HCT116 (cell line): ENCODE results near the gene ABHD12B. TPM values are rescaled to one million over a fixed set of nuclear protein-coding genes. Genes with fewer than 3 reads are reported as not detected.

Experiments used
- ATAC-seq: fragments of 200-7000 bp; cut with Tn5 transposase; 2 replicates; pipeline ENCODE4 v1.9.1; 2020; ENCODE audit warnings: mild to moderate bottlenecking, moderate library complexity
- BruUV-seq: library from RNA; stranded (reverse); fragments of 400-500 nt; replicated peaks from 2 replicates; lab custom pipeline; 2021; lab: Mats Ljungman, UMichigan
- CTCF ChIA-PET: fragments of 300-600 bp; sonication (Branson Sonifier 250); formaldehyde crosslinking; loops from one replicate; lab custom pipeline; 2021; ENCODE audit warnings: antibody characterized with exemption; lab: Charles Lee
- POLR2A ChIA-PET: fragments of 300-600, 350-600 bp; sonication (Branson Sonifier 250); formaldehyde crosslinking; loops from one replicate; lab custom pipeline; 2021; ENCODE audit warnings: antibody characterized with exemption; lab: Charles Lee
- RAD21 ChIA-PET, 2 experiments: fragments of 300-600 bp; sonication (Branson Sonifier 250); formaldehyde crosslinking; loops; one replicate each; lab custom pipeline; 2023; ENCODE audit warnings: low total read pairs in 2 of 2; ENCODE audit not compliant: uncharacterized antibody in 2 of 2, unreplicated experiment in 2 of 2, low non-redundant PET in 1 of 2; lab: Charles Lee
- DNase-seq: peaks from one replicate; pipeline ENCODE4 v3.0.0-alpha.2; 2010; ENCODE audit warnings: low read depth, low spot score
- H2AFZ ChIP-seq: fragments of 200-600 bp; shearing (Covaris generic), sonication (generic); 2 replicates; pipeline ENCODE4 v1.6.1; 2017; ENCODE audit warnings: low read depth, mixed run types, mixed read lengths, antibody characterized with exemption, low read length; ENCODE audit not compliant: poor library complexity, severe bottlenecking
- H3K27ac ChIP-seq: 2 replicates; pipeline ENCODE4 v1.5.1; 2012; ENCODE audit warnings: low read depth, low read length
- H3K27me3 ChIP-seq: fragments of 200-600 bp; sonication (generic); 2 replicates; pipeline ENCODE4 v1.6.1; 2016; ENCODE audit warnings: mixed run types, low read length, mixed read lengths; ENCODE audit not compliant: insufficient read depth
- H3K36me3 ChIP-seq, 2 experiments: fragments of 200-500 bp in 1 of 2; fragments of 200-600 bp in 1 of 2; sonication (Bioruptor generic) in 1 of 2; sonication (generic) in 1 of 2; 2 replicates each; pipeline versions ENCODE4 v1.5.1 to v1.6.1; 2014 to 2016; ENCODE audit warnings: low read length in 2 of 2, inconsistent platforms in 1 of 2, mixed read lengths in 1 of 2, mixed run types in 1 of 2; ENCODE audit not compliant: insufficient read depth in 2 of 2, control insufficient read depth in 1 of 2
- H3K4me1 ChIP-seq, 2 experiments: fragments of 200-600 bp in 1 of 2; sonication (generic) in 1 of 2; 2 replicates each; pipeline versions ENCODE4 v1.5.1 to v1.6.1; 2012 to 2017; ENCODE audit warnings: low read length in 2 of 2, inconsistent platforms in 1 of 2, mild to moderate bottlenecking in 1 of 2, mixed read lengths in 1 of 2, mixed run types in 1 of 2, moderate library complexity in 1 of 2; ENCODE audit not compliant: insufficient read depth in 2 of 2, control insufficient read depth in 1 of 2
- H3K4me2 ChIP-seq: fragments of 200-600 bp; sonication (generic); 2 replicates; pipeline ENCODE4 v1.6.1; 2017; ENCODE audit warnings: mixed run types, low read length, mixed read lengths
- H3K4me3 ChIP-seq, 2 experiments: fragments of 200-600 bp in 1 of 2; sonication (generic) in 1 of 2; replicated peaks in 1 of 2; 2 replicates each; pipeline ENCODE4 v1.5.1; 2011 to 2016; ENCODE audit warnings: low read length in 2 of 2, control low read depth in 1 of 2, low read depth in 1 of 2, mild to moderate bottlenecking in 1 of 2, mixed read lengths in 1 of 2, mixed run types in 1 of 2
- H3K79me2 ChIP-seq: fragments of 200-600 bp; sonication (generic); 2 replicates; pipeline ENCODE4 v1.6.1; 2017; ENCODE audit warnings: mild to moderate bottlenecking, mixed run types, low read length, moderate library complexity, mixed read lengths; ENCODE audit not compliant: insufficient read depth
- H3K9ac ChIP-seq: fragments of 200-600 bp; sonication (generic); 2 replicates; pipeline ENCODE4 v1.6.1; 2016; ENCODE audit warnings: low read length, mixed read lengths
- H3K9me2 ChIP-seq: fragments of 200-600 bp; sonication (generic), shearing (Covaris generic); 2 replicates; pipeline ENCODE4 v1.6.1; 2017; ENCODE audit warnings: mixed run types, mild to moderate bottlenecking, moderate library complexity; ENCODE audit not compliant: insufficient read depth
- H3K9me3 ChIP-seq, 2 experiments: fragments of 200-500 bp in 1 of 2; fragments of 200-600 bp in 1 of 2; sonication (Bioruptor generic) in 1 of 2; sonication (generic) in 1 of 2; 2 replicates each; pipeline ENCODE4 v1.6.1; 2014 to 2017; ENCODE audit warnings: low read length in 2 of 2, mixed read lengths in 2 of 2, inconsistent platforms in 1 of 2, low read depth in 1 of 2, mild to moderate bottlenecking in 1 of 2, mixed run types in 1 of 2, moderate library complexity in 1 of 2; ENCODE audit not compliant: control insufficient read depth in 1 of 2, insufficient read depth in 1 of 2
- H4K20me1 ChIP-seq: fragments of 200-600 bp; sonication (generic), shearing (Covaris generic); 2 replicates; pipeline ENCODE4 v1.6.1; 2017; ENCODE audit warnings: mixed run types, mild to moderate bottlenecking, moderate library complexity; ENCODE audit not compliant: insufficient read depth
- ATF3 ChIP-seq: IDR thresholded peaks from 2 replicates; pipeline ENCODE4 v1.6.1; 2012
- EGR1 ChIP-seq: IDR thresholded peaks from 2 replicates; pipeline ENCODE4 v1.6.1; 2012; ENCODE audit warnings: low read depth
- EZH2phosphoT487 ChIP-seq: fragments of 200-600 bp; IDR thresholded peaks from 2 replicates; pipeline ENCODE4 v1.6.1; 2018; ENCODE audit warnings: antibody characterized with exemption, borderline replicate concordance
- JUND ChIP-seq: IDR thresholded peaks from 2 replicates; pipeline ENCODE4 v1.6.1; 2012
- POLR2A ChIP-seq: IDR thresholded peaks from 2 replicates; pipeline ENCODE4 v1.7.0; 2011; ENCODE audit warnings: borderline replicate concordance; ENCODE audit not compliant: insufficient read depth, insufficient read length; ENCODE audit errors: extremely low read depth
- POLR2AphosphoS5 ChIP-seq: IDR thresholded peaks from 2 replicates; pipeline ENCODE4 v1.6.1; 2011; ENCODE audit warnings: mild to moderate bottlenecking, low read depth, low read length, moderate library complexity
- RAD21 ChIP-seq: IDR thresholded peaks from 2 replicates; pipeline ENCODE4 v1.6.1; 2012; ENCODE audit warnings: low read depth, mild to moderate bottlenecking
- SIN3A ChIP-seq: IDR thresholded peaks from 2 replicates; pipeline ENCODE4 v1.6.1; 2012; ENCODE audit warnings: low read depth
- SRF ChIP-seq: IDR thresholded peaks from 2 replicates; pipeline ENCODE4 v1.6.1; 2012; ENCODE audit warnings: low read depth
- intact Hi-C: fragments of 100-400 bp; cut with micrococcal nuclease; formaldehyde crosslinking; loops from 2 replicates; pipeline ENCODE4 v1.10.0; 2022
- total RNA-seq: library from RNA; stranded (reverse); gene quantifications from one replicate; pipeline ENCODE4 v1.2.1, GENCODE V29; 2021; ENCODE audit not compliant: unreplicated experiment
- TF ChIP-seq, protein P1 (sequence below): IDR thresholded peaks from 2 replicates; pipeline ENCODE4 v1.6.1; 2012; ENCODE audit warnings: low read depth

ABHD12B gene
- total RNA-seq, 1 experiment from 2014 or later, result 0.74 TPM

DNA sequence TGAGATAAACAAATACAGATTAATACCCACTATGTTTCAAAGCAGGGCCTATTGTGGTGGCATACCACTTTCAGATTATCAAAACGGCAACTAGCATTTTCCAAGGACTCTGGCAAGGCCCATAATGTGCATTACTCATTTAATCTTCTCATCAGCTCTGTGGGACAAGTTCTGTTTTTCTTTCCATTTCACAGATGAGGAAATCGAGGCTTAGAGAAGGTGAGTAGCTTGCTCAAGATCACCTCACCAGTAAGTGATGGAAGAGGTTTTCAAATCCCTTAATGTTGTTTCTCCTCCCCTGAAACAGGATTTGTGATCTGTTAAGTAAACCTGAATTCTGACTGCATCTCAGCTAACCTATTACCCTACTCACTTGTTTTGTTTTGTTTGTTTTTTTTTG is 76.4 kb downstream of the ABHD12B start:
- DNase-seq (no peak), ATAC-seq (no peak)
- ChIA-PET POLR2A (no interaction called here), CTCF (no interaction called here), RAD21 (no interaction called here)
- Histone ChIP-seq H3K9me2 (no peaks in the 10 kb centered on the region), H3K4me1 (peaks cover 3 to 7% of the 10 kb centered on the region in 2 experiments; a peak in 3 of 4 replicates), H3K9me3 (no peaks in the 10 kb centered on the region), H3K27ac (no peak overlapping the region), H3K36me3 (no peaks in the 10 kb centered on the region), H3K4me2 (no peak overlapping the region), H4K20me1 (no peaks in the 10 kb centered on the region), H3K27me3 (no peaks in the 10 kb centered on the region), H3K9ac (no peak overlapping the region)
- intact Hi-C loops, result no loop called here
- BruUV-seq, result no TSS peak
- no peak for TF ChIP-seq POLR2AphosphoS5
- TF ChIP-seq, all 23 proteins: peak for 0
- Histone ChIP-seq H3K4me3 (no peak overlapping the region), H3K79me2 (peaks cover 11% of the 10 kb centered on the region), H2AFZ (no peak overlapping the region)

DNA sequence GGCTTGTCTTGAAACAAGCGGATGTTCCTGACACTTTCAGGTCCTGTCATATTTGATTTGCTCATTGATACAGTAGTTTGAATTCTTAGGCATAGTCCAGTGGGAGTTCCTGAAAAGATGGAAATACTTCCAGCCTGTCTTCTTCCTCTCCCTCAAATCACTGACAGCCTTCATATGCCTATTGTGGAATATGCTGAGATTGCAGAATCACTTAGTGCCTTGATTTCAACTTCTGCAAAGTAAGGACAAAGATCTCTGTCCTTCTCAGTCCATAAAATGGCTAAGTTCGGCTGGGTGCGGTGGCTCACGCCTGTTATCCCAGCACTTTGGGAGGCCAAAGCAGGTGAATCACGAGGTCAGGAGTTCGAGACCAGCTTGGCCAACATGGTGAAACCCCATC is 79.2 kb downstream of the ABHD12B start:
- Histone ChIP-seq H4K20me1 (no peaks in the 10 kb centered on the region), H3K79me2 (no peaks in the 10 kb centered on the region), H3K9ac (no peak overlapping the region), H3K27ac (no peak overlapping the region), H3K4me3 (no peak overlapping the region), H3K27me3 (no peaks in the 10 kb centered on the region), H3K4me2 (no peak overlapping the region), H3K4me1 (peaks cover 11 to 18% of the 10 kb centered on the region in 2 experiments), H3K9me2 (no peaks in the 10 kb centered on the region), H2AFZ (no peak overlapping the region), H3K9me3 (no peaks in the 10 kb centered on the region), H3K36me3 (no peaks in the 10 kb centered on the region)
- BruUV-seq, result no TSS peak
- POLR2A ChIA-PET, result interaction anchor here (0.7 kb wide), 1 partner anchor 268 kb away, joined by 3 read pairs; no protein-coding TSS in a partner anchor
- CTCF ChIA-PET, result no interaction called here
- intact Hi-C loops, result loop anchor here (5.0 to 10.0 kb wide), 2 partner anchors 134 to 831 kb away; no protein-coding TSS in a partner anchor
- DNase-seq (no peak), ATAC-seq (no peak)
- no peak for TF ChIP-seq EGR1
- no peak for TF ChIP-seq ATF3
- TF ChIP-seq SRF, result no peak
- TF ChIP-seq POLR2A, result no peak
- TF ChIP-seq RAD21, result no peak
- no peak for TF ChIP-seq POLR2AphosphoS5
- no peak for TF ChIP-seq EZH2phosphoT487
- no peak for TF ChIP-seq JUND
- TF ChIP-seq, protein P1, sequence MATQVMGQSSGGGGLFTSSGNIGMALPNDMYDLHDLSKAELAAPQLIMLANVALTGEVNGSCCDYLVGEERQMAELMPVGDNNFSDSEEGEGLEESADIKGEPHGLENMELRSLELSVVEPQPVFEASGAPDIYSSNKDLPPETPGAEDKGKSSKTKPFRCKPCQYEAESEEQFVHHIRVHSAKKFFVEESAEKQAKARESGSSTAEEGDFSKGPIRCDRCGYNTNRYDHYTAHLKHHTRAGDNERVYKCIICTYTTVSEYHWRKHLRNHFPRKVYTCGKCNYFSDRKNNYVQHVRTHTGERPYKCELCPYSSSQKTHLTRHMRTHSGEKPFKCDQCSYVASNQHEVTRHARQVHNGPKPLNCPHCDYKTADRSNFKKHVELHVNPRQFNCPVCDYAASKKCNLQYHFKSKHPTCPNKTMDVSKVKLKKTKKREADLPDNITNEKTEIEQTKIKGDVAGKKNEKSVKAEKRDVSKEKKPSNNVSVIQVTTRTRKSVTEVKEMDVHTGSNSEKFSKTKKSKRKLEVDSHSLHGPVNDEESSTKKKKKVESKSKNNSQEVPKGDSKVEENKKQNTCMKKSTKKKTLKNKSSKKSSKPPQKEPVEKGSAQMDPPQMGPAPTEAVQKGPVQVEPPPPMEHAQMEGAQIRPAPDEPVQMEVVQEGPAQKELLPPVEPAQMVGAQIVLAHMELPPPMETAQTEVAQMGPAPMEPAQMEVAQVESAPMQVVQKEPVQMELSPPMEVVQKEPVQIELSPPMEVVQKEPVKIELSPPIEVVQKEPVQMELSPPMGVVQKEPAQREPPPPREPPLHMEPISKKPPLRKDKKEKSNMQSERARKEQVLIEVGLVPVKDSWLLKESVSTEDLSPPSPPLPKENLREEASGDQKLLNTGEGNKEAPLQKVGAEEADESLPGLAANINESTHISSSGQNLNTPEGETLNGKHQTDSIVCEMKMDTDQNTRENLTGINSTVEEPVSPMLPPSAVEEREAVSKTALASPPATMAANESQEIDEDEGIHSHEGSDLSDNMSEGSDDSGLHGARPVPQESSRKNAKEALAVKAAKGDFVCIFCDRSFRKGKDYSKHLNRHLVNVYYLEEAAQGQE, result no peak
- TF ChIP-seq SIN3A, result no peak
- RAD21 ChIA-PET, result no interaction called here
